GM21360 (cell line): ENCODE data around the gene MEI1.
A peak's percentile ranks its signal among the peaks of the same experiment; 100 is the strongest.
"Not testable (repeated sequence)": the region's sequence is repeated elsewhere in the genome, so short reads cannot be mapped to it uniquely, and the experiment has no call there.

Source experiments
- ATAC-seq: cut with Tn5 transposase; IDR thresholded peaks from one replicate; pipeline ENCODE4 v1.9.1; 2021; ENCODE audit warnings: mild to moderate bottlenecking, moderate library complexity; ENCODE audit not compliant: unreplicated experiment

MEI1 gene

GRCh38 chr22:41819257-41819656 lies 120.0 kb downstream of the MEI1 start:
- ATAC-seq: no peak

- no peak for ATAC-seq
These were observed 121.1 kb downstream of the MEI1 start for GRCh38 chr22:41820447-41820846.

- no peak for ATAC-seq
These were observed 122.4 kb downstream of the MEI1 start for GRCh38 chr22:41821471-41822316.

GRCh38 chr22:41822317-41823057 lies 123.2 kb downstream of the MEI1 start:
- no peak for ATAC-seq

GRCh38 chr22:41823797-41824196 lies 124.5 kb downstream of the MEI1 start:
- ATAC-seq: no peak

GRCh38 chr22:41825376-41825775 lies 126.1 kb downstream of the MEI1 start:
- no peak for ATAC-seq

- no peak for ATAC-seq
These were observed 126.7 kb downstream of the MEI1 start for GRCh38 chr22:41826021-41826420.

- ATAC-seq: no peak
These were observed 127.4 kb downstream of the MEI1 start for GRCh38 chr22:41826430-41827383.

GRCh38 chr22:41827671-41828070 lies 128.4 kb downstream of the MEI1 start:
- no peak for ATAC-seq

GRCh38 chr22:41828516-41828915 lies 129.2 kb downstream of the MEI1 start:
- no peak for ATAC-seq

- no peak for ATAC-seq
These were observed 130.9 kb downstream of the MEI1 start for GRCh38 chr22:41830174-41830573.

GRCh38 chr22:41831383-41831782 lies 132.1 kb downstream of the MEI1 start:
- no peak for ATAC-seq

GRCh38 chr22:41831828-41832552 lies 132.7 kb downstream of the MEI1 start:
- ATAC-seq: no peak

GRCh38 chr22:41832553-41833368 lies 133.5 kb downstream of the MEI1 start, which contains the start of gene SREBF2:
Gene SREBF2, plus strand, starts transcription at chr22:41833105. Its CDS starts 166 bp downstream, at chr22:41833271.
- ATAC-seq: peak; percentile 80

- ATAC-seq: peak; percentile 22
These were observed 134.2 kb downstream of the MEI1 start for GRCh38 chr22:41833369-41834004.

GRCh38 chr22:41834005-41834944 lies 135.0 kb downstream of the MEI1 start:
- ATAC-seq: no peak

GRCh38 chr22:41835462-41835861 lies 136.2 kb downstream of the MEI1 start:
- ATAC-seq: not testable (repeated sequence)

GRCh38 chr22:41836551-41836950 lies 137.2 kb downstream of the MEI1 start:
- ATAC-seq: no peak
